ENCODE measurements around the gene DNAH11. TPM values are rescaled to one million over a fixed set of nuclear protein-coding genes. Genes with fewer than 3 reads are reported as not detected.

The DNAH11 gene
- total RNA-seq, 1 experiment from 2014 or later, result 1.9 TPM

DNA sequence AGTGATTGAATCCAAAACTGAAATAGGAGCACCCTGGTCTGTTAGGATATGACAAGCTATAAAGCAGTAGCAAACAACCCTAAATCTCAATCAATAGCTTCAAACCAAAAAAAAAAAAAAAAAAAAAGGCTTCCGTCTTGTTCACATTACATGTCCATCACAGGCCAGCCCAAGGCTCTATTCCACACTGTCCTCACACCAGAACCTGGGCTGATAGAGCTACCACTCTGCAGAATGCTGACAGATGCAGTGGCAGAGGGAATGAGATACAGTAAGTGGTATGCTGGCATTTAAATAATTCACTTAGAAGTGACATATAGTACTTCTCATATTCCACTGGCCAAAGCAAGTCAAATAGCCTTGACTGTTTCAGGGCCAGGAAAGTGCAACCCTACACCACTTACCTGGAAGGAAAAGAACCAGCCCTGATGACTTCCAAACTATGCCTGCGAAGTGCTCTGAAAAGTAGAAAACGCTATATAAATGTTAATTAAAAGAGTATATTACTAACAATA is 397.1 kb downstream of the DNAH11 start:
- TF ChIP-seq, protein P1, sequence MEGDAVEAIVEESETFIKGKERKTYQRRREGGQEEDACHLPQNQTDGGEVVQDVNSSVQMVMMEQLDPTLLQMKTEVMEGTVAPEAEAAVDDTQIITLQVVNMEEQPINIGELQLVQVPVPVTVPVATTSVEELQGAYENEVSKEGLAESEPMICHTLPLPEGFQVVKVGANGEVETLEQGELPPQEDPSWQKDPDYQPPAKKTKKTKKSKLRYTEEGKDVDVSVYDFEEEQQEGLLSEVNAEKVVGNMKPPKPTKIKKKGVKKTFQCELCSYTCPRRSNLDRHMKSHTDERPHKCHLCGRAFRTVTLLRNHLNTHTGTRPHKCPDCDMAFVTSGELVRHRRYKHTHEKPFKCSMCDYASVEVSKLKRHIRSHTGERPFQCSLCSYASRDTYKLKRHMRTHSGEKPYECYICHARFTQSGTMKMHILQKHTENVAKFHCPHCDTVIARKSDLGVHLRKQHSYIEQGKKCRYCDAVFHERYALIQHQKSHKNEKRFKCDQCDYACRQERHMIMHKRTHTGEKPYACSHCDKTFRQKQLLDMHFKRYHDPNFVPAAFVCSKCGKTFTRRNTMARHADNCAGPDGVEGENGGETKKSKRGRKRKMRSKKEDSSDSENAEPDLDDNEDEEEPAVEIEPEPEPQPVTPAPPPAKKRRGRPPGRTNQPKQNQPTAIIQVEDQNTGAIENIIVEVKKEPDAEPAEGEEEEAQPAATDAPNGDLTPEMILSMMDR (IDR thresholded peaks at IDR 0.05; ENCODE audit: unreplicated experiment), result no peak
- H3K27me3 Mint-ChIP-seq (ENCODE audit: unreplicated experiment), result no peaks in the 10 kb centered on the region
- CTCF ChIA-PET, result interaction anchor here (0.5 to 1.1 kb wide), 7 partner anchors 12 to 629 kb away, joined by 3 to 7 read pairs (median 4); no protein-coding TSS in a partner anchor
- peaks cover 2% of the 10 kb centered on the region for H3K9me3 Mint-ChIP-seq (ENCODE audit: low read depth, unreplicated experiment)
- H3K4me1 Mint-ChIP-seq (ENCODE audit: low read depth, unreplicated experiment), result peaks cover 31% of the 10 kb centered on the region
- H3K4me3 Mint-ChIP-seq (ENCODE audit: low read depth, unreplicated experiment), result no peak overlapping the region
- intact Hi-C loops (cut with micrococcal nuclease; ENCODE audit: unreplicated experiment), result no loop called here
- no peak for DNase-seq
- BruUV-seq (replicated peaks), result no TSS peak
- H3K36me3 Mint-ChIP-seq (ENCODE audit: insufficient read depth, unreplicated experiment), result peaks cover 10% of the 10 kb centered on the region
- H3K27ac Mint-ChIP-seq (ENCODE audit: unreplicated experiment), result no peak overlapping the region

DNA sequence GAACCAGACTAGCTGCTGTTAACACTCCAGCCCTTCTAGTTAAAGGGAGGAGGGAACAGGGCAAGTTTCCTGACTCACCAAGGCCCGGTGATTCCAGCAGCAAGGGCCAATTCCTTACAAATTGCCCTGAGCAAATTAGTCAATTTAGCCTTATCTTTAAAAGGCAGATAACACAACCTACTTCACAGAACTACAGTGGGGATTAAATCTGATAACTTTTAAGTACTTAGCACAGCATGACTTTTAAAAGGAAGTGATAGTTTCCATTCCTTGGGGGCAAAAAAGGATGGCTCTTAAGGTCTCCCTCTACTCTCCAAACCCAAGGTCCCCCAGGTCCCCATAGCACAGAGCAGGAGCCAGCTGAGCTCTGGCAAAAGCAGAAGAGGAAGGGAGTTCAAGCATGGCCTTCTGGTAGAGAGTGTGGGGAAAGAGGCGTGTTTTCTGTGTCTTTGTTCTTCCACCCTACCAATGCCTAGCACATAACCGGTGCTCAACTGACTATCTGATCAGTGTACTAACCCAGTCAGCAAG is 398.8 kb downstream of the DNAH11 start:
- peaks cover 2% of the 10 kb centered on the region for H3K9me3 Mint-ChIP-seq (ENCODE audit: low read depth, unreplicated experiment)
- intact Hi-C loops (cut with micrococcal nuclease; ENCODE audit: unreplicated experiment), result no loop called here
- no peaks in the 10 kb centered on the region for H3K27me3 Mint-ChIP-seq (ENCODE audit: unreplicated experiment)
- H3K4me3 Mint-ChIP-seq (ENCODE audit: low read depth, unreplicated experiment), result no peak overlapping the region
- peak overlapping the region; percentile 12 for H3K27ac Mint-ChIP-seq (ENCODE audit: unreplicated experiment)
- DNase-seq, result no peak
- CTCF ChIA-PET, result no interaction called here
- TF ChIP-seq, protein P1 (IDR thresholded peaks at IDR 0.05; ENCODE audit: unreplicated experiment), result no peak
- peaks cover 22% of the 10 kb centered on the region for H3K36me3 Mint-ChIP-seq (ENCODE audit: insufficient read depth, unreplicated experiment)
- no TSS peak for BruUV-seq (replicated peaks)
- H3K4me1 Mint-ChIP-seq (ENCODE audit: low read depth, unreplicated experiment), result peaks cover 33% of the 10 kb centered on the region

DNA sequence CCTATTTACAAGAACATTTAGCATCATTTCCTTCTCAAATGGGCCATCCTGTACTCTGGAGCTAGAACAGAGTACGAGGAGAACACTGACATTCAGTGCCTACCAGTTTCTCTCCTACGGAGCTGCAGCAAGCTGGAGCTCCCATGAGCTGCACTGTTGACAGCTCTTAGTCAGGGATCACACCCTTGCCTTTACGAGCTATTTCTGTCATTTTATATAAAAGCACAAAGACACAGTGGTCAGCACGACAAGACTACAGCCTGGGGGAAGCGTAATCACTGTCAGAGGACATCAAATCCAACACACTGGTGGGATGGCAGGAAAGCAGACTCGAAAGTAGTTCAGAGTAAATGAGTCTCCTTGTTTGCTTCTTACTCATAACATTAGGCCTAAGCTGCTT is 400.1 kb downstream of the DNAH11 start:
- Mint-ChIP-seq H3K27me3 (ENCODE audit: unreplicated experiment) (no peaks in the 10 kb centered on the region), H3K36me3 (ENCODE audit: insufficient read depth, unreplicated experiment) (peaks cover 22% of the 10 kb centered on the region), H3K9me3 (ENCODE audit: low read depth, unreplicated experiment) (no peaks in the 10 kb centered on the region), H3K27ac (ENCODE audit: unreplicated experiment) (no peak overlapping the region), H3K4me1 (ENCODE audit: low read depth, unreplicated experiment) (peaks cover 33% of the 10 kb centered on the region), H3K4me3 (ENCODE audit: low read depth, unreplicated experiment) (no peak overlapping the region)
- CTCF ChIA-PET, result no interaction called here
- intact Hi-C loops (cut with micrococcal nuclease; ENCODE audit: unreplicated experiment), result no loop called here
- no TSS peak for BruUV-seq (replicated peaks)
- no peak for DNase-seq
- TF ChIP-seq, protein P1 (IDR thresholded peaks at IDR 0.05; ENCODE audit: unreplicated experiment), result no peak

- CTCF ChIA-PET, result interaction anchor here (0.9 to 3.1 kb wide), 2 partner anchors 20 kb away, joined by 3 to 11 read pairs; no protein-coding TSS in a partner anchor
- Mint-ChIP-seq H3K4me1 (ENCODE audit: low read depth, unreplicated experiment) (peaks cover 33% of the 10 kb centered on the region), H3K9me3 (ENCODE audit: low read depth, unreplicated experiment) (no peaks in the 10 kb centered on the region), H3K36me3 (ENCODE audit: insufficient read depth, unreplicated experiment) (peaks cover 22% of the 10 kb centered on the region), H3K4me3 (ENCODE audit: low read depth, unreplicated experiment) (no peak overlapping the region), H3K27ac (ENCODE audit: unreplicated experiment) (no peak overlapping the region), H3K27me3 (ENCODE audit: unreplicated experiment) (no peaks in the 10 kb centered on the region)
- no peak for DNase-seq
- no TSS peak for BruUV-seq (replicated peaks)
- TF ChIP-seq, protein P1 (IDR thresholded peaks at IDR 0.05; ENCODE audit: unreplicated experiment), result no peak
- intact Hi-C loops (cut with micrococcal nuclease; ENCODE audit: unreplicated experiment), result no loop called here
These were observed 400.6 kb downstream of the DNAH11 start for GRCh38 chr7:21943436-21943835.

Data from Calu3 (cell line).